ENCODE measurements around the gene BHMT. TPM values are rescaled to one million over a fixed set of nuclear protein-coding genes. Genes with fewer than 3 reads are reported as not detected.

The BHMT gene
- total RNA-seq, 1 experiment from 2014 or later = 0.72 TPM

GRCh38 chr5:79151942-79152671, 40.5 kb downstream of the BHMT start:
- no peak for DNase-seq
- Histone ChIP-seq H2BK5ac (ENCODE audit: insufficient read length, low read length) (no peak overlapping the region), H3K18ac (ENCODE audit: insufficient read length, low read depth, low read length) (no peak overlapping the region), H3K79me1 (ENCODE audit: insufficient read depth, low read depth, low read length, poor library complexity, severe bottlenecking) (no peaks in the 10 kb centered on the region), H4K8ac (replicated peaks; ENCODE audit: insufficient read length, low read depth, low read length) (no peak overlapping the region), H3K27ac (ENCODE audit: insufficient read length, low read depth, low read length) (no peak overlapping the region), H3K9me3 (ENCODE audit: control insufficient read depth, low read depth, low read length) (no peaks in the 10 kb centered on the region), H3T11ph (ENCODE audit: low read length) (no peak overlapping the region), H3K9ac (ENCODE audit: extremely low read depth, insufficient read length, low read length) (no peak overlapping the region), H4K20me1 (ENCODE audit: control insufficient read depth, insufficient read depth, insufficient read length) (no peaks in the 10 kb centered on the region), H3K4ac (ENCODE audit: low read depth, low read length) (no peak overlapping the region), H3K23ac (ENCODE audit: insufficient read length, low read depth, low read length) (no peak overlapping the region), H3K4me2 (ENCODE audit: insufficient read depth, insufficient read length, low read length) (no peak overlapping the region), H2BK20ac (ENCODE audit: low read depth, low read length, poor library complexity, severe bottlenecking) (no peak overlapping the region), H3K27me3 (ENCODE audit: insufficient read depth, low read length) (no peaks in the 10 kb centered on the region), H4K91ac (ENCODE audit: insufficient read length, low read depth, low read length) (no peak overlapping the region), H2BK12ac (ENCODE audit: insufficient read length, low read depth, low read length) (no peak overlapping the region), H2AK5ac (ENCODE audit: insufficient read length, low read length) (no peak overlapping the region), H3K23me2 (ENCODE audit: insufficient read length, low read depth, low read length, poor library complexity, severe bottlenecking) (no peaks in the 10 kb centered on the region), H2BK120ac (ENCODE audit: low read depth, low read length, poor library complexity, severe bottlenecking) (no peak overlapping the region), H3K79me2 (ENCODE audit: insufficient read depth, low read length) (no peaks in the 10 kb centered on the region), H2BK15ac (ENCODE audit: low read depth, low read length) (no peak overlapping the region), H3K14ac (ENCODE audit: insufficient read depth, low read length) (no peak overlapping the region), H2AFZ (ENCODE audit: low read length) (no peak overlapping the region), H3K4me1 (ENCODE audit: insufficient read depth, low read length) (no peaks in the 10 kb centered on the region), H4K5ac (ENCODE audit: insufficient read length, low read depth, low read length) (no peak overlapping the region), H3K56ac (ENCODE audit: insufficient read length, low read depth, low read length) (no peak overlapping the region)
- H3K27ac Mint-ChIP-seq = peak overlapping the region in 1 of 3 experiments; percentile 19; a peak in 1 of 7 replicates
- H3K4me1 Mint-ChIP-seq = peaks cover 8 to 9% of the 10 kb centered on the region in 2 experiments
- no peak overlapping the region for H3K4me3 Mint-ChIP-seq
- no peaks in the 10 kb centered on the region for H3K27me3 Mint-ChIP-seq (ENCODE audit: low read depth)
- WGBS (ENCODE audit: extremely low coverage, insufficient read length, low lambda C conversion rate) = no CpG with 5 or more reads among the region's 6 CpGs
- TF ChIP-seq CTCF (conservative IDR thresholded peaks at IDR 0.05) = no peak
- no peaks in the 10 kb centered on the region for H3K36me3 Mint-ChIP-seq (ENCODE audit: insufficient read depth in 1 of 3, low read depth in 3 of 3)
- no peaks in the 10 kb centered on the region for H3K9me3 Mint-ChIP-seq
